HG02763 (cell line): ENCODE measurements around the gene NFILZ.

Experiments
- ATAC-seq: cut with Tn5 transposase; IDR thresholded peaks from one replicate; pipeline ENCODE4 v1.9.1; 2021; ENCODE audit warnings: mild to moderate bottlenecking, moderate library complexity; ENCODE audit not compliant: unreplicated experiment

The NFILZ gene, protein sequence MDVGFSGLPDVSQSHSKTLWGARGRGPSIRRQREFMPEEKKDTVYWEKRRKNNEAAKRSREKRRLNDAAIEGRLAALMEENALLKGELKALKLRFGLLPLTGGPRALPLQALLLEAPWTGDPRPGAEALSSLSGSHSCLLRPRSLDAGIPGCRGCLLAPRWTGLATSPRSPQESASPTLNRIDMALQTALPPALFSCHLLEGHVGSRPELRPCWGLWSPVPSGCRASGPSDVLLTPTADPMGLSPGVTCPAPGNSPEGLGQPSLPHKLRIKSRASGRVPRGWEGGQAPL

DNA sequence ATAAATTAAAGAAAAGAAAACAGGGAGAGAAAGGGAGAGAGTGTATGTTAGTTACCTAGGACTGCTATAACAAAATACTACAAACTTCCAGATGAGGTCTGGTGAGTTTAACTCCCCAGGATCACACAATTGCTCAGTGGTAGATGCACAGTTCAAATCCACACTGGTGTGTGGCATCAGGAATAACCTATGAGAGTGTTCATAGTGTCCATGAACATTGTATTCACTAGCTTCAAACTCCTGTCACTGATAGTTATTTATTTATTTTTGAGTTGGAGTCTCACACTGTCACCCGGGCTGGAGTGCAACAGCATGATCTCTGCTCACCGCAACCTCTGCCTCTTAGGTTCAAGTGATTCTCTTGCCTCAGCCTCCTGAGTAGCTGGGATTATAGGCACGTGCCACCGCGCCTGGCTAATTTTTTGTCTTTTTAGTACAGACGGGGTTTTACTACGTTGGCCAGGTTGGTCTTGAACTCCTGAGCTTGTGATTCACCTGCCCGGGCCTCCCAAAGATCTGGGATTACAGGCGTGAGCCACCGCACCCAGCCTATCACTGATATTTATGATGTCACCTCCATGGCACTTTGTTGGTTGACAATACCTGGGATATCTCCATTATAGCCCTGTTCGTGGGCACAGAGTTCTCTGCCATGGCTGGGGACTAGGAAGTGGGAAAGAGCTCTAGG is at the start of gene NFILZ:
Gene NFILZ (plus strand): TSS at position 638 of the 688 bp plus-strand sequence. CDS start 46,133 bp downstream, outside the sequence.
- no peak for ATAC-seq

DNA sequence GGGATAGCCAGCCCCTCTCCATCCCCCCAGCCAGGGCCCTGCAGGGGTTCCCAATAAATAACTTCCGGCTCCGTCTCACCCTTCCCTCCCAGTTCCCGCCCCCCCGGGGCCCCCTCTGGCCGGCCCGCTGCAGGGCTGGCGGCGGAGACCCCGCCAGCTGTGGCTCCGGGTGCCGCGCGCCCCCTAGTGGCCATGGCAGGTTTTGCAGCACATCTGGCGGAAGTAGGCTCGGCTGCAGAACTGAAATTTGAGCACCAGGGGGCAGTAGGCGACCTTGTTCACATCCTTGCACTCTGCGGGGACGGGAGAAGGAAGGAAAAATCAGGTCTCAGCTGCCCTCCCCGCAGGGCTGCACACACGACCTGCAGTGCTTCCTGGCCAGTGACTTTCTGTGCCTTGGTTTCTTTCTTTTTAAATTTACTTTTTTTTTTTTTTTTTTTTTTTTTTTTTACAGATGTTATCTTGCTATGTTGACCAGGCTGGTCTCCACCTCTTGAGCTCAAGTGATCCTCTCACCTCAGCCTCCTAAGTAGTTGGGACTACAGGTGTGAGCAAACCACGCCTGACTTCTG is 49.6 kb upstream of the NFILZ start:
- no peak for ATAC-seq

DNA sequence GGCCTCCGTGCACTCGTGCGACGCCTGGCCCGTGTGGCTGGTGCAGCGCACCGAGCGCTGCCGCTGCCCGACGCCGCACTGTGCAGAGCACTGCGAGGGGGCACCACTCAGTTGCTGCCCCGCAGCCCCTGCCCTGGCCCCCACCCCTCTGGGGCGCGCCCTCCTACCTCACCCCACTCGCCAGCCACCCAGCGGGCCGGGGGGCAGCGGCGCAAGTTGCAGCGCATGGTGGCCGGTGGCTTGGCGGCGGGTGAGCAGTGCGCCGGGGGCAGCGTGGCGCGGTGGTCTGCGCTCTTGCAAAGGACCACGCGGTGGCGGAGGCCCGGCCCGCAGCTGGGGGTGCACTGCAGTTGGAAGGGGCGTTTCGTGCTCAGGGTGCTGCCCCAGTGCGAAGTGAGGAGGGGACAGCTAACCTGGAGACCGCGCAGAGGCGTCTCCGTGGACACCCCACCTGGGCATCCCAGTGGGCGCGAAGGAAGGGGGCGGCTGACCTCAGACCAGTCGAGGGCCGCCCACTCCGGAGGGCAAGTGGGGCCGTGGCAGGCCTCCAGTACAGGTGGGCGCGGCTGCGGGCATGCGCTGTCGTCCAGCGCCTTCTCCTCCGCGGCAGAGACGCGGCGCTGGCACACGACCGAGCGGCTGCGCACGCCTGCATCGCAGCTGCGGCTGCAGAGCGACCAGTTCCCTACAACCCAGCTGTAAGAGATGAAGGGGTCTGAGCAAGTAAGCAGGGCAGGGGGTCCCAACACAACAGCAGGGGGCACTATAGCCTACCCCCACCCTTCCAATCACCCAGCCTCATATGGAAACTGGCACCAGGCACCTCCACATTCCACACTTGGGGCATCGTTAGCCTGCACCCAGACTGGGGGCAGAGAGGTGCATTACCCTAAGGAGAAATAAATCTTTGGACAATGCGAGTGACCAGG is 45.2 kb upstream of the NFILZ start:
- no peak for ATAC-seq

DNA sequence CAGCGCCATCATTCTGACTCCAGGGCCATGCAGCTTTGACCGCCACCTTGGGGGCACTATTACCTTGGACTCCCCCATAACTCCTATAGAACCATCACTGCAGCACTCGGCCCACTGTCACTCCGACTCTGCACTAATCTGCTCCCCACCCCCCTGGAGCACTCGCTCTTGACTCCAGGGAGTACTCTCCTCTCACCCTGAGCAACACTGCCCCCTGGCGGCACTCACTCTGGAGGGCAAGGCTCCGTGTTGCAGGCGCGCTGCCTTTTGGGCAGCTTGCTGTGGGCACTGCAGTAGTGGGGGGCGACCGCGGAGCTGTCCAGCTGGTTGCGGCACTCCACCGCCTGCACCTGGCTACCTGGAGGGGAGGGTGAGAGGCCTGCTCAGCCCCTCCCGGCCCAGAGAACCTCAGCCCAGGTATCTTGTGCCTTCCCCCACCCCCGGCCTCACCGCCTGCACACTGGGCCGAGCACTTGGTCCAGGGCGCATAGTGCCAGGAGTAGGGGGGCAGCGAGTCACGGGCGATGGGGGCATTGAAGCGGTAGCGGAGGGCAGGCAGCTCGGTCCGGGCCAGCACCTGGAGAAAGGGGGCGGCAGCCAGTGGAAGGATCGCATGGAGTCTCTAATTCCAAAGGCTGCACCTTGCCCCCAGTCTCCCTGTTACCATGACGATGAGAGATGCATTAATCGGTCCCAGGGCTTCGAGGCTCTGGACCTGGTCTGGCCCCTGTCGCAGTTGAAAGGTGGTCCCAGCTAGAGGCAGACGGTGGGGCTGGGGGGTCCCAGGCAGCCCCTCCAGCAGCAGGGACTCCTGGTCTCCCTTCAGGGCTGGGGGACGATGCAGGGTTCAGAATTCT is 44.3 kb upstream of the NFILZ start:
- ATAC-seq: no peak

GRCh38 chr19:8589177-8589714 is 41.2 kb upstream of the NFILZ start:
- ATAC-seq: no peak

DNA sequence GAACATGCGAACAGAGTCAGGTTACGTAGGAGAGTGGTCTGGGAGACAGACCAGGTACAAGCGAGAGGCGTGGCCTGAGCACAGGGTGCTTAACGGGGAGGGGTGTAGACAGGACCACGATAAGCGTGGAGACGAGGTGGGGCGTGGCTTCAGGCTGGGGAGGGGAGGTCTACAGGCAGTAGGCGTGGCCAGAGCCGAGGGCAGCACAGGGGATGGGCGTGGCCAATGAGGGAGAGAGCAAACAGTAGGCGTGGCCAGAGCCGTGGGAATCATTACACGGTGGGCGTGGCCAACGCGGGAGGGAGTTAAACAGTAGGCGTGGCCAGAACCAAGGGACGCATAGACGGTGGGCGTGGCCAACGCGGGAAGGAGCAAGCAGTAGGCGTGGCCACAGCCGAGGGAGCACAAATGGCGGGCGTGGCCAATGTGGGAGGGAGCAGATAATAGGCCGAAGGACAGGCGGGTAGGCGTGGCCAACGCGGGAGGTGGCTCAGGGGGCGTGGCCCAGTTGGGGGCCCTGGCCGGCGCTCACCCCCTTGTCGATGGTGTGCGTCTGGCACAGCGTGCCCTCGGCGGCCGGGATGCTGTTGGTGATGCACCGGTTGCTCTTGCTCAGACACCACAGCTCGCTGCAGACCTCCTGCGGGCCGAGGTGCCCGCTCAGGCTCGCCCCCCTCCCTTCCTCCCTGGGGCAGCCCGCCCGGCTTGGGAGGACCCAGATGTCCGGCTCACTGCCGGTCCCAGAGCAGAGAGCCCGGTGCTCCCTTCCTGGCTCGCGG is 38.0 kb upstream of the NFILZ start:
- no peak for ATAC-seq

DNA sequence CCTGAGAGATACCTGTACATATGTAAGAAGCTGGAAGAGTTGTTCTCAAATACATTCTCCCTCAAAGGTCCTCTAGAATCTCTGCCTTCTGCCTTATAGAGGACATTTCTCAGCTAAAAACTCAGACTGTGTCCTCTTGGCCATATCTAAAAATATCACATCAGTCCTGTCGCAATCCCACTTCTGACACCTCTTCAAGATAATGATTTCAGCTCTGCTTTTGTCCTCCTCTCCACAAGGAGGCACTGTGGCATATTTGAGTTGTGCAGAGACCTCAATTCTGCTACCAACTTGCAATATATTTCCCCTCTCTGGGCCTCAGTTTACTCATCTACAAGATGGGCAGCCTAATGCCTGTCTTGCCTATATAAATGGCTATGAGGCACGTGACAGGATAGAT is 36.5 kb upstream of the NFILZ start:
- no peak for ATAC-seq

- no peak for ATAC-seq
Observed at GRCh38 chr19:8595651-8596050, 34.8 kb upstream of the NFILZ start.

GRCh38 chr19:8596168-8596567 is 34.3 kb upstream of the NFILZ start:
- no peak for ATAC-seq

GRCh38 chr19:8600064-8600463 is 30.4 kb upstream of the NFILZ start:
- ATAC-seq: no peak

DNA sequence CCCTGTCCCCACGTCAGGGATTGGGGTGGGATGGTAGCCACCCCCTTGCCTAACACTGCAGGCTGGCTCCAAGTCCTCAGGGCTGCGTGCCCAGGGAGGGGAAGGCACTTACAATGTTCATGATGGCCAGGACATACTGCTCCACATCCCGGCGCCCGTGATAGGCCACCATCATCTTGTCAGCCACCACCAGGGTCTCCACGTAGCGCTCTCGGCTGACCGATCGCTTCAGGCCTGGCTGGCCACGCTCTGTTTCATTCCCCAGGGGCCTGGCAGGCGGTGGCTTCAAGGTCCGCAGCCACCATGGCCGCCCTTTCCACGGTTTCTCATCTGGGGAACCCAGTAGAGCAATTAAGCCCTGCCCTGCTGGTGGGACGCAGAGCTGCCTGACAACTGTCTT is 29.6 kb upstream of the NFILZ start:
- ATAC-seq: no peak

GRCh38 chr19:8601796-8602195 is 28.6 kb upstream of the NFILZ start:
- ATAC-seq: no peak

DNA sequence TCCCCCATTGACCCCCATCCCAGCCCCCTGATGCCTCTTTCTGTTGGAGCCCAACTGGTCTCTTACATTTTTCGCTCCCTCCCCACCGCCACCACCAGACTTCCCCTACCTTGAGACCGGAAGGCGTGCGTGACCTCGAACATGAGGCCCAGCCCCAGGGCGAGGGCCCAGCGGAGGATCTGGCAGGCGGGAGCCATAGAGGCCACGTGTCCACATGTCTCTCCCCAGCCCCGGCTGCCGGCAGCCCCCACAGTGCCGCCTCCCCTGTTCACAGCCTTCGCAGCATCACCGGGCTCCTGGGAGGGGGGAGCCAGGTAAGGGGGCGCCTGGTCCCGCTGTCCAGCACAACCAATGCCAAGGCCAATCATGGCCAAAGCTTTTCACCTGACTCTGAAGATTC is 24.9 kb upstream of the NFILZ start:
- ATAC-seq: no peak

DNA sequence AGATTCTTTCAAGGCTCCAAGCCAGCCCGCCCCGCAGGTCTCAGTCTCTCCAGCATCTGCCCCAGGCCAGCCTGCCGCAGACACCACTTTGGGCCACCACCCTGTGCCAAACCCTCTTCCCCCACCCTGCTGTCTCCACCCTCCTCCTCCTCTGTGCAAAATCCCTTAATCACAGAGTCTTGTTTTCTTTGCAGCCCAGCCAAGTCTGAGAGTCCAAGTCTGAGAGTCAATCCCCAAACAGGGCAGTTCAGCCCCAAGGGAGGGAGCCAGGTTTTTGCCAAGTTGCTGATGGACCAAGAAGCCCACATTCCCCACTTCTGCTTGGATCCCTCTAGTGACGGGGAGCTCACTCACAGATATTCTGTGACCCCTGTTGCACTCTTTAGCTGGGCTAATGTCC is 23.0 kb upstream of the NFILZ start:
- ATAC-seq: no peak

DNA sequence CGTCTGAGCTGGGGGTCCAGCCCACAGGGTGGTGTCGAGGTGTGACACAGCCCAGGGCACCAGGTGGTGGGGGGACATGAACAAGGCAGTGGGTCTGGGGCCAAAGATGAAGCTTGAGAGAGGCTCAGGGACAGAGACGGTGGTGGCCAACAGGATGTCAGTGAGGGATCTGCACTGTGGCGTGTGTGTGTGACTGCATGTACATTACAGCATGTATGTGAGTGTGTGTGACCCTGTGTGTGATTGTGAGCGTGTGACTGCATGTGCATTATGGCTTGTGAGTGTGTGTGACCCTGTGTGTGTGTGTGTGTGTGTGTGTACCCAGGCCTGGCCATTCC is 21.5 kb upstream of the NFILZ start:
- no peak for ATAC-seq

- no peak for ATAC-seq
Observed at GRCh38 chr19:8609279-8610040, 21.0 kb upstream of the NFILZ start.

DNA sequence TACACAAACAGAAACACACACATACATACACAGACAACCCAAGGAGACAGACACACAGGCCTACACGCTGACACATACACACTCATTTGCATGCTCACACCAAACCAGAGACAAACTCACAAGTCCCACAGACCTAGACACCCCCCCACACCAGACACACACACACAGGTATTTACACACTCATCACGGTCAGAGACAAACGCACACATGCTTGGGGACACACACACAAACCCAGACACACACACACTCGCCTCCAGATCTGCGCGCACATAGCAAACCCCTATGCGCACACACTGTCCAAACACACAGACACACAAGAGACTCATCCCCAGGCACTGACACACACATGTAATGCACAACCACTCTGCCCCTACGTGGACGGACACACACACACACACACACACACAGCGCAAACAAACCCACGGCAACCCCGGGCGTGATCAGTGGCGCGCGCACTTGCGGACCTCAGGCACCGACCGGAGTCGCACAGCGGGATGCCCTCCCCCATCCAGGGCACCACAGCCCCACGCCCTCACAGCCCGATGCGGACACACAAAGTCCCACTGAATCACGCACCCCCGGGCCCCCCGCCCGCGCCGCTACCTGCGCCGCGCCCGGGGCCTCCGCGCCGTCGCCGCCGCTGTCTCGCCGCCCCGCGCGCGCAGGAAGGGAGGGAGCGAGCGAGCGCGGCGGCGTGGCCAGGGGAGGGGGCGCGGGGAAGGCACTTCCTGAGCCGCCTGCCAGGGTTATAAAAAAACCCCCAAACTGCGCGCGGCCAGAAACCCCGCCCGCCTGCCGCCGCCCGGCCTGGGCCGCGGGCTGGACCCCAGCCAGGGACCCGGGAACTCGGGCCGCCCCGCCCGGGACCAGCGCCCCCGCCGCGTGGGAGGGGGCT is 20.1 kb upstream of the NFILZ start, which contains the start of gene ADAMTS10:
Gene ADAMTS10 (minus strand): TSS at position 675 of the 895 bp plus-strand sequence. CDS start 5,005 bp downstream, outside the sequence.
- no peak for ATAC-seq

- ATAC-seq: no peak
Observed at GRCh38 chr19:8610936-8611300, 19.5 kb upstream of the NFILZ start.
